ENCODE results near the gene ZNF277.

DNA sequence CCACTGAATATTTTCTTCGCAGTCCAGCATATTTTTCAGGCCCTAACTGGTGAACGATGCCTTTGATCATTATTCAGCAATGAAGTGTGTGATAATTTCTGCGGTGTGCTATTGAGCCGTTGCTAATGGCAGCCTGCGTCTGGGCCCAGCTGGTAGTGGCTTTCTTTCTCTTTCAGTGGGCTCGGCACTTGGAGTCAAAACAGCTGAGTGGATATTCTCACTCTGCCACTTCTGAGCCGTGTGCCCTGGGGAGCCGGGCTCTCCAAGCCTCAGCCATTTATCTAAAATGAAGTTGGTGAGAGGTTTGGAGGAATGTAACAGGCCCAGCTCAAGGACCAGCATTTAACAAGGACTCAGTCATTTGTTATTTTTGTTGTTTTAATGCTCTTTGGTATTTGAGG is 156.2 kb downstream of the ZNF277 start:
- TF ChIP-seq POLR2A (IDR thresholded peaks at IDR 0.05) = no peak
- TF ChIP-seq, protein P1, sequence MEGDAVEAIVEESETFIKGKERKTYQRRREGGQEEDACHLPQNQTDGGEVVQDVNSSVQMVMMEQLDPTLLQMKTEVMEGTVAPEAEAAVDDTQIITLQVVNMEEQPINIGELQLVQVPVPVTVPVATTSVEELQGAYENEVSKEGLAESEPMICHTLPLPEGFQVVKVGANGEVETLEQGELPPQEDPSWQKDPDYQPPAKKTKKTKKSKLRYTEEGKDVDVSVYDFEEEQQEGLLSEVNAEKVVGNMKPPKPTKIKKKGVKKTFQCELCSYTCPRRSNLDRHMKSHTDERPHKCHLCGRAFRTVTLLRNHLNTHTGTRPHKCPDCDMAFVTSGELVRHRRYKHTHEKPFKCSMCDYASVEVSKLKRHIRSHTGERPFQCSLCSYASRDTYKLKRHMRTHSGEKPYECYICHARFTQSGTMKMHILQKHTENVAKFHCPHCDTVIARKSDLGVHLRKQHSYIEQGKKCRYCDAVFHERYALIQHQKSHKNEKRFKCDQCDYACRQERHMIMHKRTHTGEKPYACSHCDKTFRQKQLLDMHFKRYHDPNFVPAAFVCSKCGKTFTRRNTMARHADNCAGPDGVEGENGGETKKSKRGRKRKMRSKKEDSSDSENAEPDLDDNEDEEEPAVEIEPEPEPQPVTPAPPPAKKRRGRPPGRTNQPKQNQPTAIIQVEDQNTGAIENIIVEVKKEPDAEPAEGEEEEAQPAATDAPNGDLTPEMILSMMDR (IDR thresholded peaks at IDR 0.05) = no peak

Data from vagina (tissue), 2 donors.